Right renal pelvis (tissue), 4 donors: Measurements from ENCODE around the gene HNRNPK. TPM values are rescaled to one million over a fixed set of nuclear protein-coding genes. Genes with fewer than 3 reads are reported as not detected.
A peak's percentile ranks its signal among the peaks of the same experiment; 100 is the strongest.
"Not testable (repeated sequence)": the region's sequence is repeated elsewhere in the genome, so short reads cannot be mapped to it uniquely, and the experiment has no call there.

Experiments
- DNase-seq, 4 donors: peaks; one replicate each; pipeline ENCODE4 v3.0.0-alpha.2; 2013; ENCODE audit warnings: low read depth in 4 of 4, low spot score in 3 of 4, missing footprints in 1 of 4
- polyA plus RNA-seq, 4 donors: library from polyadenylated mRNA; unstranded; fragments of 120-200 nt; gene quantifications; one replicate each; pipeline ENCODE4 v1.2.1, GENCODE V29; 2013; ENCODE audit not compliant: insufficient read length in 4 of 4

Gene HNRNPK
- polyA plus RNA-seq, 4 donors, result 885 to 1,042 (median 1,027) TPM

GRCh38 chr9:83978992-83979811 lies 813 bp downstream of the HNRNPK start:
- peak in 2 of 4 donors; percentile 61 to 72 for DNase-seq

- DNase-seq, result no peak
Observed at GRCh38 chr9:83977196-83977595, 2.8 kb downstream of the HNRNPK start.

- DNase-seq, result no peak
Observed at GRCh38 chr9:83976372-83976771, 3.6 kb downstream of the HNRNPK start.

GRCh38 chr9:83975300-83975699 lies 4.7 kb downstream of the HNRNPK start:
- DNase-seq, result no peak

GRCh38 chr9:83972286-83972685 lies 7.7 kb downstream of the HNRNPK start:
- no peak for DNase-seq

GRCh38 chr9:83971485-83971884 lies 8.5 kb downstream of the HNRNPK start:
- DNase-seq, result no peak

- DNase-seq, result no peak
Observed at GRCh38 chr9:83969602-83970001, 10.4 kb downstream of the HNRNPK start.

GRCh38 chr9:83967073-83967472 lies 12.9 kb downstream of the HNRNPK start:
- no peak for DNase-seq

GRCh38 chr9:83966209-83966582 lies 13.8 kb downstream of the HNRNPK start:
- no peak for DNase-seq

GRCh38 chr9:83965350-83966208 lies 14.4 kb downstream of the HNRNPK start:
- no peak for DNase-seq

- no peak for DNase-seq
Observed at GRCh38 chr9:83964973-83965349, 15.1 kb downstream of the HNRNPK start.

GRCh38 chr9:83962165-83962564 lies 17.9 kb downstream of the HNRNPK start:
- no peak for DNase-seq

GRCh38 chr9:83960991-83961390 lies 19.0 kb downstream of the HNRNPK start:
- no peak for DNase-seq

GRCh38 chr9:83959061-83959460 lies 21.0 kb downstream of the HNRNPK start:
- peak in 1 of 4 donors; percentile 30 for DNase-seq

GRCh38 chr9:83957248-83957513 lies 22.8 kb downstream of the HNRNPK start:
- no peak for DNase-seq

- peak in 2 of 4 donors; percentile 49 to 80 for DNase-seq
Observed at GRCh38 chr9:83956436-83957247, 23.4 kb downstream of the HNRNPK start.

- no peak for DNase-seq
Observed at GRCh38 chr9:83956086-83956435, 24.0 kb downstream of the HNRNPK start.

- not testable (repeated sequence) for DNase-seq
Observed at GRCh38 chr9:83948096-83948495, 31.9 kb downstream of the HNRNPK start.

GRCh38 chr9:83940590-83941303 lies 39.3 kb downstream of the HNRNPK start:
- no peak for DNase-seq

GRCh38 chr9:83937861-83938455 lies 42.1 kb downstream of the HNRNPK start:
- DNase-seq, result peak in 1 of 4 donors; percentile 47
